B cell (primary cell): ENCODE data around the gene ARIH2.

ENCODE experiments used
- CTCF ChIP-seq: fragments of 200-600 bp; IDR thresholded peaks from one replicate; pipeline ENCODE4 v1.8.0; 2022; ENCODE audit warnings: antibody characterized with exemption, mild to moderate bottlenecking
- EZH2 ChIP-seq: IDR thresholded peaks from 2 replicates; pipeline ENCODE4 v1.6.1; 2012; ENCODE audit warnings: borderline replicate concordance, low read depth, mild to moderate bottlenecking, moderate library complexity, low read length; ENCODE audit not compliant: insufficient read depth, poor library complexity, severe bottlenecking

- TF ChIP-seq CTCF: no peak
- TF ChIP-seq EZH2: no peak
Observed at GRCh38 chr3:48990636-48991469, 72.2 kb downstream of the ARIH2 start.
